ENCODE data around the gene OGFOD3.
"Not testable (repeated sequence)": the region's sequence is repeated elsewhere in the genome, so short reads cannot be mapped to it uniquely, and the experiment has no call there.

The OGFOD3 gene

GRCh38 chr17:82365606-82366295, 52.6 kb downstream of the OGFOD3 start:
- TF ChIP-seq, protein P1, sequence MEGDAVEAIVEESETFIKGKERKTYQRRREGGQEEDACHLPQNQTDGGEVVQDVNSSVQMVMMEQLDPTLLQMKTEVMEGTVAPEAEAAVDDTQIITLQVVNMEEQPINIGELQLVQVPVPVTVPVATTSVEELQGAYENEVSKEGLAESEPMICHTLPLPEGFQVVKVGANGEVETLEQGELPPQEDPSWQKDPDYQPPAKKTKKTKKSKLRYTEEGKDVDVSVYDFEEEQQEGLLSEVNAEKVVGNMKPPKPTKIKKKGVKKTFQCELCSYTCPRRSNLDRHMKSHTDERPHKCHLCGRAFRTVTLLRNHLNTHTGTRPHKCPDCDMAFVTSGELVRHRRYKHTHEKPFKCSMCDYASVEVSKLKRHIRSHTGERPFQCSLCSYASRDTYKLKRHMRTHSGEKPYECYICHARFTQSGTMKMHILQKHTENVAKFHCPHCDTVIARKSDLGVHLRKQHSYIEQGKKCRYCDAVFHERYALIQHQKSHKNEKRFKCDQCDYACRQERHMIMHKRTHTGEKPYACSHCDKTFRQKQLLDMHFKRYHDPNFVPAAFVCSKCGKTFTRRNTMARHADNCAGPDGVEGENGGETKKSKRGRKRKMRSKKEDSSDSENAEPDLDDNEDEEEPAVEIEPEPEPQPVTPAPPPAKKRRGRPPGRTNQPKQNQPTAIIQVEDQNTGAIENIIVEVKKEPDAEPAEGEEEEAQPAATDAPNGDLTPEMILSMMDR (IDR thresholded peaks at IDR 0.05) = no peak

DNA sequence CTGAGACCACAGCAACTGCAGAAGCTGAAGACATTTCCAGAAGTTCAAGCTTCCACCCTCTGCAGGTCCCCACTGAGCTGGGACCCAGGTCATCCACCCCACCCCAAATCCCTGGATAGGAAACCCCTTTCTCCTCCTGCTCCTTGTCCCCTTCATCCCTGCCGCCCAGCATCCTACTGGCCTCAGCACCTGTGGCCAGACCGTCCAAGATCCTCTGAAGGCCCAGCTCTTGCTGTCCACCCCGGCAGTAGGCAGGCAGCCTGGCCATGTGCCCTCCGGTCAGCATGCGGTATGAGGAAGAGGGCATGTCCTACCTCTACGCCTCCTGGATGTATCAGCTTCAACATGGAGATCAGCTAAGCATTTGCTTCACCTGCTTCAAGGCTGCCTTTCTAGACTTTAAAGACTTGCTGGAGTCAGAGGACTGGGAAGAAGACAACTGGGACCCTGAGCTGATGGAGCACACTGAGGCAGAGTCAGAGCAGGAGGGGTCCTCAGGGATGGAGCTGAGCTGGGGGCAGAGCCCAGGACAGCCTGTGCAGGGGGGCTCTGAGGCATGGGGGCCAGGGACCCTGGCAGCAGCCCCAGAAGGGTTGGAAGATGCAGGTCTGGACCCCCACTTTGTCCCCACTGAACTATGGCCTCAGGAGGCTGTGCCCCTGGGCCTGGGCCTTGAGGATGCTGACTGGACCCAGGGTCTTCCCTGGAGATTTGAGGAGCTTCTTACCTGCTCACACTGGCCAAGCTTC, 56.3 kb downstream of the OGFOD3 start:
- H3K27ac ChIP-seq = no peak overlapping the region
- TF ChIP-seq, protein P1 (IDR thresholded peaks at IDR 0.05) = no peak
- no peaks in the 10 kb centered on the region for H3K79me2 ChIP-seq
- no peak overlapping the region for H3K4me3 ChIP-seq (ENCODE audit: low read depth, low read length)
- no peak overlapping the region for H2AFZ ChIP-seq
- H3K27me3 ChIP-seq (ENCODE audit: control insufficient read depth, insufficient read depth, low read length) = no peaks in the 10 kb centered on the region
- no peak overlapping the region for H3K9ac ChIP-seq
- H3K9me3 ChIP-seq (ENCODE audit: control insufficient read depth, low read length) = no peaks in the 10 kb centered on the region
- H3K4me1 ChIP-seq = no peaks in the 10 kb centered on the region
- no peak overlapping the region for H3K4me2 ChIP-seq (ENCODE audit: low read length)
- H3K36me3 ChIP-seq (ENCODE audit: control insufficient read depth, insufficient read depth, low read length) = no peaks in the 10 kb centered on the region

More at GRCh38 chr17:82365606-82366295, 52.6 kb downstream of the OGFOD3 start:
- Histone ChIP-seq H2AFZ (no peak overlapping the region), H3K27ac (no peak overlapping the region), H3K4me1 (peaks cover 3% of the 10 kb centered on the region), H3K4me2 (ENCODE audit: low read length) (no peak overlapping the region), H3K9ac (no peak overlapping the region), H3K27me3 (ENCODE audit: control insufficient read depth, insufficient read depth, low read length) (peaks cover 2% of the 10 kb centered on the region), H3K36me3 (ENCODE audit: control insufficient read depth, insufficient read depth, low read length) (no peaks in the 10 kb centered on the region), H3K9me3 (ENCODE audit: control insufficient read depth, low read length) (no peaks in the 10 kb centered on the region), H3K79me2 (no peaks in the 10 kb centered on the region), H3K4me3 (ENCODE audit: low read depth, low read length) (no peak overlapping the region)

DNA sequence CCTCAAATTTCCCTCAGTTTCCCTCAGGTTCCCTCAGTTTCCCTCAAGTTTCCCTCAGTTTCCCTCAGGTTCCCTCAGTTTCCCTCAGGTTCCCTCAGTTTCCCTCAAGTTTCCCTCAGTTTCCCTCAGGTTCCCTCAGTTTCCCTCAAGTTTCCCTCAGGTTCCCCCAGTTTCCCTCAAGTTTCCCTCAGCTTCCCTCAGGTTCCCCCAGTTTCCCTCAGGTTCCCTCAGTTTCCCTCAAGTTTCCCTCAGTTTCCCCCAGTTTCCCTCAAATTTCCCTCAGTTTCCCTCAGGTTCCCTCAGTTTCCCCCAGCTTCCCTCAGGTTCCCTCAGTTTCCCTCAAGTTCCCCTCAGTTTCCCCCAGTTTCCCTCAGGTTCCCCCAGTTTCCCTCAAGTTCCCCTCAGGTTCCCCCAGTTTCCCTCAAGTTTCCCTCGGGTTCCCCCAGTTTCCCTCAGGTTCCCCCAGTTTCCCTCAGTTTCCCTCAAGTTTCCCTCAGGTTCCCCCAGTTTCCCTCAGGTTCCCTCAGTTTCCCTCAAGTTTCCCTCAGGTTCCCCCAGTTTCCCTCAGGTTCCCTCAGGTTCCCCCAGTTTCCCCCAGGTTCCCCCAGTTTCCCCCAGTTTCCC, 58.8 kb downstream of the OGFOD3 start:
- H3K9ac ChIP-seq; H3K27ac ChIP-seq; H3K4me2 ChIP-seq (ENCODE audit: low read length); H3K27me3 ChIP-seq (ENCODE audit: control insufficient read depth, insufficient read depth, low read length); H3K9me3 ChIP-seq (ENCODE audit: control insufficient read depth, low read length); H3K4me3 ChIP-seq (ENCODE audit: low read depth, low read length); H3K4me1 ChIP-seq; H3K36me3 ChIP-seq (ENCODE audit: control insufficient read depth, insufficient read depth, low read length); H3K79me2 ChIP-seq; H2AFZ ChIP-seq: not testable (repeated sequence)

DNA sequence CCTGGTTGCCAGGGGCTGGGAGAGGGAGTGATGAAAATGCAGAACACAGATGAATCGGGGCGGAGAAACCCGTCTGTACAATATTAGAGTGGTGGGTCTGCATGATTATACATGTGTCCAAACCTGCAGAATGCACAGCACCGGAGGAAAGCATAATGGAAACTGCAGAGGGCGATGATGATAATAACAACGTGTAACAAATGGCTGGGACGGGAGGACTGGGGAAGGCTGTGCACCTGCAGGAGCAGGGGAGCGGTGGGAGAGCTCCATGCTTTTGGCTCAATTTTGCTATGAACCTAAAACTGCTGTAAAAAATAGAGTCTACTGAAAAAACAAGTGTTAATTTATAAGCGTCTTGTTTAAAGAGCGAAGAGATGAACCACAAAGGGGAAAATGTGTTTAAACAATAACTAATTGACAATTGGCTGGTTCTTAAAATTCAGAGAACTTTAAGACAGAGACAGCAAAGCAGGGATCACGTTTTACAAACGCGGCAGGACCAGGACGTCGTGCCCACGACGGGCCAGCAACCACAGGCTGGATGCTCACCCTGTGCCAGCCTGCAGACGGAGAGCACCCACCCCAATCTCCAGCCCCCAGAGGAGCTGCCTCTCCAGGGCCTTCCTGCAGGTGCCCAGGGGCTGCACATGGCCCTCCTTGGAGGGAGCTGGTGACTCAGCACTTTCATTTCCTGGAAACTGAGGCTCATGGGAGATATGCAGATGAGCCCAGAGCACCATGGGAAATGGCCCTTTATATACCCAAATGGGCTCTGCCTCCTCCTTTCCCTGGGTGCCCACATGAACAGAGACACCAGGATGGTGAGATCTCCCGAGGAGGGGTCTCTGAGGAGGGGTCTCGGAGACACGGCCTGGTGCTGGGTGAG, 59.7 kb downstream of the OGFOD3 start, which contains the start of gene TEX19:
TEX19 (plus strand) TSS at position 783 of the 886 bp plus-strand sequence. CDS start 2,904 bp downstream, outside the sequence.
- Histone ChIP-seq H3K4me3 (ENCODE audit: low read depth, low read length) (no peak within 1 kb of the TSS), H3K27ac (no peak within 1 kb of the TSS), H3K36me3 (ENCODE audit: control insufficient read depth, insufficient read depth, low read length) (no peaks in the 10 kb centered on the region), H3K9ac (no peak within 1 kb of the TSS), H3K79me2 (no peaks in the 10 kb centered on the region), H2AFZ (peak within 1 kb of the TSS; percentile 11), H3K9me3 (ENCODE audit: control insufficient read depth, low read length) (no peaks in the 10 kb centered on the region), H3K27me3 (ENCODE audit: control insufficient read depth, insufficient read depth, low read length) (no peaks in the 10 kb centered on the region), H3K4me2 (ENCODE audit: low read length) (no peak within 1 kb of the TSS), H3K4me1 (no peaks in the 10 kb centered on the region)
- TF ChIP-seq, protein P1 (IDR thresholded peaks at IDR 0.05) = no peak

All from parathyroid adenoma (tissue), 2 donors.